ENCODE data around the gene HIPK3. TPM values are rescaled to one million over a fixed set of nuclear protein-coding genes. Genes with fewer than 3 reads are reported as not detected.
"Not testable (repeated sequence)": the region's sequence is repeated elsewhere in the genome, so short reads cannot be mapped to it uniquely, and the experiment has no call there.

Gene HIPK3
- total RNA-seq, 1 donor from 2014 or later, result 166 TPM

GRCh38 chr11:33214187-33214586 is 43.0 kb upstream of the HIPK3 start:
- H3K4me3 ChIP-seq, result no peak overlapping the region
- no peaks in the 10 kb centered on the region for H3K27me3 ChIP-seq
- no peaks in the 10 kb centered on the region for H3K4me1 ChIP-seq
- H3K9me3 ChIP-seq, result no peaks in the 10 kb centered on the region
- H3K27ac ChIP-seq, result no peak overlapping the region
- H3K36me3 ChIP-seq, result no peaks in the 10 kb centered on the region
- DNase-seq (ENCODE audit: extremely low spot score in 2 of 2), result no peak
- TF ChIP-seq, protein P1, sequence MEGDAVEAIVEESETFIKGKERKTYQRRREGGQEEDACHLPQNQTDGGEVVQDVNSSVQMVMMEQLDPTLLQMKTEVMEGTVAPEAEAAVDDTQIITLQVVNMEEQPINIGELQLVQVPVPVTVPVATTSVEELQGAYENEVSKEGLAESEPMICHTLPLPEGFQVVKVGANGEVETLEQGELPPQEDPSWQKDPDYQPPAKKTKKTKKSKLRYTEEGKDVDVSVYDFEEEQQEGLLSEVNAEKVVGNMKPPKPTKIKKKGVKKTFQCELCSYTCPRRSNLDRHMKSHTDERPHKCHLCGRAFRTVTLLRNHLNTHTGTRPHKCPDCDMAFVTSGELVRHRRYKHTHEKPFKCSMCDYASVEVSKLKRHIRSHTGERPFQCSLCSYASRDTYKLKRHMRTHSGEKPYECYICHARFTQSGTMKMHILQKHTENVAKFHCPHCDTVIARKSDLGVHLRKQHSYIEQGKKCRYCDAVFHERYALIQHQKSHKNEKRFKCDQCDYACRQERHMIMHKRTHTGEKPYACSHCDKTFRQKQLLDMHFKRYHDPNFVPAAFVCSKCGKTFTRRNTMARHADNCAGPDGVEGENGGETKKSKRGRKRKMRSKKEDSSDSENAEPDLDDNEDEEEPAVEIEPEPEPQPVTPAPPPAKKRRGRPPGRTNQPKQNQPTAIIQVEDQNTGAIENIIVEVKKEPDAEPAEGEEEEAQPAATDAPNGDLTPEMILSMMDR (IDR thresholded peaks at IDR 0.05), result no peak
- TF ChIP-seq POLR2A (IDR thresholded peaks at IDR 0.05) (no peak), POLR2AphosphoS5 (IDR thresholded peaks at IDR 0.05; ENCODE audit: insufficient read depth in 1 of 2, low read depth in 1 of 2) (no peak)
- intact Hi-C loops (cut with DNase I), result no loop called here

DNA sequence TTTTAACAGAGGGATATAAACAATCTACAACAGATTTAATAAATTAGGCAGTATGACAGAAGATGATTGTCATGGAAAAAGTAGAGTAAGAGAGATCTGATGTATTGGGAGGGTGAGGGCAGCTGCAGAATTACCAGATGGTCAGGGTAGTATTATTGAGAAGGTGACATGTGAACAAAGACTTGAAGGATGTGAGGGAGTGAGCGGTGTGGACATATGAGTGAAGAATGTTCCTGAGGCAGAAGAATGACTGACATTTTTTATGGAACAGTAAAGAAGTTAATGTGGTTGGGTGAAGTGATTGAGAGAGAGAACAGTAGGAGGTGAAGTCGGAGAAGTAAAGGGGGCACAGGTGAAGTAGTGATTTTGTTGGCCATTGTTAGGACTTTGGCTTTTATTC is 42.4 kb upstream of the HIPK3 start:
- Histone ChIP-seq H3K4me1 (no peaks in the 10 kb centered on the region), H3K27me3 (no peaks in the 10 kb centered on the region), H3K9me3 (no peaks in the 10 kb centered on the region), H3K27ac (no peak overlapping the region), H3K36me3 (no peaks in the 10 kb centered on the region), H3K4me3 (no peak overlapping the region)
- no peak for TF ChIP-seq POLR2A (IDR thresholded peaks at IDR 0.05)
- no peak for TF ChIP-seq POLR2AphosphoS5 (IDR thresholded peaks at IDR 0.05; ENCODE audit: insufficient read depth in 1 of 2, low read depth in 1 of 2)
- TF ChIP-seq, protein P1 (IDR thresholded peaks at IDR 0.05), result no peak
- intact Hi-C loops (cut with DNase I), result no loop called here
- DNase-seq (ENCODE audit: extremely low spot score in 2 of 2), result no peak

GRCh38 chr11:33216676-33217075 is 40.5 kb upstream of the HIPK3 start:
- H3K27me3 ChIP-seq; intact Hi-C loops (cut with DNase I); H3K4me3 ChIP-seq; H3K4me1 ChIP-seq; H3K9me3 ChIP-seq; H3K27ac ChIP-seq; H3K36me3 ChIP-seq; DNase-seq (ENCODE audit: extremely low spot score in 2 of 2): not testable (repeated sequence)

DNA sequence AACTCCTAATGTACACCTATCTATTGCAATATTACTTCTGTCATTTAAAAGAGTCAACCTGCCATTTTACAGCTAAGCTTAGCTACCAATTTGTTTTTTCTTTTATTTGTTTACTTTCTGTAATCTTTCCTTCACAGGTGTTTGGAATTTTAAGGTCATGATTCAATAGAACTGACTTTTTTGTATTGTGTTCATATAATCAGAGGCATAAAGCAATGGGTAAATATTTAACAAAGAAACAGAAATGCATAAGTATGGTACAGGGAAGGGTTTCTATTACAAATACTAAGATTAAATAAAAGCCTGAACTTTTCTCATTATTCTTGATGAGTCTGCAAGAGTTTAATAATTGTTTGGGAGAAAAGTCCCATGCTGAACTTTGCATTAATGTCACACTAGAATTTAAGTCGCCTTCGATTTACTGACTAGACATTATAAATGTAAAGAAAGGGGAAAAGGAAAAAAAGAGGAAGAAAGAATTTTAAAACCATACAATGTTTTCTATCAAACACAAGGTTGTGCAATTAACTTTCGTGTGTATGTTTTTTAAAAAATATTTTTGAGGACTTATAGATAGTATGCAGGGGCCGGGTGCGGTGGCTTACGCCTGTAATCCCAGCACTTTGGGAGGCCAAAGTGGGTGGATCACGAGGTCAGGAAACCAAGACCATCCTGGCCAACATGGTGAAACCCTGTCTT is 35.0 kb upstream of the HIPK3 start:
- no peaks in the 10 kb centered on the region for H3K9me3 ChIP-seq
- DNase-seq (ENCODE audit: extremely low spot score in 2 of 2), result no peak
- TF ChIP-seq POLR2AphosphoS5 (IDR thresholded peaks at IDR 0.05; ENCODE audit: insufficient read depth in 1 of 2, low read depth in 1 of 2) (no peak), POLR2A (IDR thresholded peaks at IDR 0.05) (no peak)
- TF ChIP-seq, protein P1 (IDR thresholded peaks at IDR 0.05), result no peak
- H3K4me3 ChIP-seq, result no peak overlapping the region
- H3K27me3 ChIP-seq, result no peaks in the 10 kb centered on the region
- H3K27ac ChIP-seq, result no peak overlapping the region
- H3K36me3 ChIP-seq, result no peaks in the 10 kb centered on the region
- H3K4me1 ChIP-seq, result no peaks in the 10 kb centered on the region
- intact Hi-C loops (cut with DNase I), result no loop called here

DNA sequence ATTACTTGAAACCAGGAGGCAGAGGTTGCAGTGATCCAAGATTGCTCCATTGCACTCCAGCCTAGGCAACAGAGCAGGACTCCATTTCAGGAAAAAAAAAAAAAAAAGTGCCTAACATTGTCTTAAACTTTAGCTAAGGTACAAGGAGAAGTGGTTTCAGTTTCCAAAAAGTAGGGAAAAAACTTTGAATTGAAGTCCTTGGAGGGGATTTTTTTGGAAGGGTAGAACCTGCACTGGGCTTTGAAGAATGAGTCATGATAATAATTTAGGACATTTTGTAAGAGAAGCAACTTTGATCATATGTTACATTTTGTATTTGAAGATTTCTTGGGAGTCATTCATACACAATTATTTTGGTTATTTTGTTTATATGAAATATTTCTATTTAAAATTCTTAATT is 31.8 kb upstream of the HIPK3 start:
- Histone ChIP-seq H3K4me1 (no peaks in the 10 kb centered on the region), H3K27ac (no peak overlapping the region), H3K27me3 (no peaks in the 10 kb centered on the region), H3K4me3 (no peak overlapping the region), H3K36me3 (no peaks in the 10 kb centered on the region), H3K9me3 (no peaks in the 10 kb centered on the region)
- no peak for DNase-seq (ENCODE audit: extremely low spot score in 2 of 2)
- no peak for TF ChIP-seq POLR2A (IDR thresholded peaks at IDR 0.05)
- no peak for TF ChIP-seq POLR2AphosphoS5 (IDR thresholded peaks at IDR 0.05; ENCODE audit: insufficient read depth in 1 of 2, low read depth in 1 of 2)
- TF ChIP-seq, protein P1 (IDR thresholded peaks at IDR 0.05), result no peak
- intact Hi-C loops (cut with DNase I), result no loop called here

Data from vagina (tissue), 2 donors.